SK-N-DZ (cell line): ENCODE measurements around the gene CHST15.
A peak's percentile ranks its signal among the peaks of the same experiment; 100 is the strongest.

Experiments
- DNase-seq: peaks from one replicate; pipeline ENCODE4 v3.0.0-alpha.2; 2015; ENCODE audit warnings: low spot score

CHST15 gene

GRCh38 chr10:124083047-124083739 is 10.2 kb downstream of the CHST15 start:
- DNase-seq, result no peak

- DNase-seq, result no peak
Observed at GRCh38 chr10:124082555-124082954, 10.8 kb downstream of the CHST15 start.

DNA sequence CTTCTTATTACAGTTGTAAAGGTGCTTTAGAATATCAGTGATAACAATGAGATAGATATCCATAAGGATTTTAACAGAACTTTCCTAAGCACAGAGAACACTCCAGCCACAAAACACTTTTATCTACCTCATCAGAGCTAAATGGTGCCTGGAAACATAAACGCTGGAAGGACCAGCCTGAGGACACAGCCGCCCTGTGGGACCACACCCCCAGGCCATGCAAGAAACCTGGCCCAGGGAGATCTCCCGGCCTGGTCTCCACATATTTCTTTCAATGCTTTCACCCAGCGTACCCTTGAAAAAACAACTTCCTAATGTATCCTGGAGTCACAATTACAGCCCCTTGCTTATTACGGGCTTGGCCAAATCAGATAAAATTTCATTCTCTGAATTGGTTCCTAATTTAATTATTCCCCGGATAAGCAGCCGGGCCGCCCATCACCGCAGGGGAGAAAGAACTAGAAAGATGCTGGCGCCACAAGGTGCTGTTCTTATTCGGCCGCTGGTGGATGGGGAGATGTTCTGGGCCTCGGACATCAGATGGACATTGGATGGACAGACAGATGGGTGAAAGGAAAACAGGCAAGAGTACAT is 11.8 kb downstream of the CHST15 start:
- peak; percentile 94 for DNase-seq

DNA sequence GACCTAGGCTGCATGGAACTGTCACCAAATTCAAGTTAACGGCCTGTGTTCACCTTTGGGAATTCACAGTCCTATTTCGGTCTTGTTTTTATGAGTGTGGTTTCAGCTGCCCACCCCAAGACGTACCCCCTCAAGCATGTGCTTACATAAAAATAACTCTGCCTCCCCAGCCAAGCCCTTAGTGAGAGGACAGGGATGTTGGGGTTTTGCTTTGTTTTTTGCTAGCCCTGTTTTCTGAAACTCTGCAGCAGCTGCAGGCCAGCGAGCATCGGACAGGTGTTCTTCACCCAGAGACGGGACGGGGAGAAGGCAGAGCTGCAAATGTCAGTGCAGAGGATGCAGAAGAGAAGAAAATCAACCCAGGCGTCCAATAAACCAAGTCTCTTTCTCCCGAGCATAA is 13.5 kb downstream of the CHST15 start:
- no peak for DNase-seq

DNA sequence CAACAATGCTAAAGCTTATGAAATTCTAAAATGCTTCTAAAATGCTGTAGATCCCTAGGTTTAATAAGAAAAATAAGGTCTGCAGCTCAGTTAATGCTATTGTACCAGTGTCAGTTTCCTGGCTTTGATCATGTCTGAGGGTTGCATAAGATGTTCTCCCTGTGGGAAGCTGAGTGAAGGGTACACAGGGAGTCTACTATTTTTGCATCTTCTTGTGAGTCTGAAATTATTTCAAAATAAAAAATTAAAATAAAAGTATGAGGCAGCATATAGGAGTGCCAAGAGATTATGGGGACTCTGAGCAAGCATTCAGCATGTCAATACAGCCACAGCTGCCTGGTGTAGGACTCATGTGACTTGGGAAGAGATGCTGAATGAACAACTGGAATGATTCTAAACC is 14.7 kb downstream of the CHST15 start:
- DNase-seq, result no peak

DNA sequence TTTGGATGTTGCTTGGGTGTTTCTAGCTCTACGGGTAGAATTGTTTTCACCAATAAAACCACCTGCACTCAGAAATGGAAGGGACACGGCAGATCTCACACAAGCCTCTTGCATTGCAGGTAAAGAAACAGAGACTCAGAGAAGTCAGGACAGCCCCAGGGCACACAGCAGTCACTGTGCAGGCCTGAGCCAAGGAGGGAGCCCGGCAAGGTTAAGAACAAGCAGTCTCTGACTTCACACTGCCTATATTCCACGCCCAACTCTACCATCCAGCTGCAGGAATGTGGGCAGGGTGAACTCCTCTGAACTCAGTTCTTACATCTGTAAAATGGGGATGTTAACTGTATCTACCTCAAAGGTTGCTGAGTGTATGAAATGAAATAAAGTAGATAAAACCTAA is 15.4 kb downstream of the CHST15 start:
- DNase-seq, result no peak

DNA sequence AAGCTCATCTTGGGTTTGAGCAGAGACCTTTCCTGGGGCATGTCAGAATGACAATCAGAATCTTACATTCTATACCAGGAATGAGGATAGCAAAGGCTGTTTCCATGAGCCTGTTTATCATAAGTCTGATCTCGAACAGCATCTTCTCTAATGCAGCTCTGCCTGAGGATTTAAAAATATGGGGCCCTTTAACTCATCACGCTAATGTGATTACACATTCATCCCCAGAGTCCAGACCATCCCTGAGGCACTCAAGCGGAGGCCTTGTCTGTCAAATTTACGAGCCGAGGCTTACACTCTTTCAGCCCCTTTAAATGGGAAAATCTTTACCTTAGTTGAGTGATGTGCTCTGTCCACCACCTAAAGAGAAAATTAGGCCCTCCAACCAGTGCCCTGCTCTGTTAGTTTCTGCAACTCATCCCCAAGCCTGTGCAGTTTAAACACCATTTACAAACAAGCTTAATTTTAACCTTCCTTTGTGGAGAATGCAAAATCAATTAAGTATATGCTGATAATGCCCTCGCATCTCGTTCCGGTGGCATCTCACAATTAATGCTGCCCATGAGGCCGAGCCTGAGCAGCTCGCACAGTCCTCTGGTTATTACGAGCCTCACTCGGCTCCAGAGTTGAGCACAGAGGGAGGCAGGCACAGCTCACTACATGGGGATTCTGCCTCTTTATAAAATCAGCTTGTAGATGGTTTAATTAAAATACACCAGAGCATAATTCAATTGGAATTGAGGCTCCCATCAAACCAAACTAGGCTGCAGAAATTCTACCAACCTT is 16.0 kb downstream of the CHST15 start:
- peak; percentile 99 for DNase-seq

DNA sequence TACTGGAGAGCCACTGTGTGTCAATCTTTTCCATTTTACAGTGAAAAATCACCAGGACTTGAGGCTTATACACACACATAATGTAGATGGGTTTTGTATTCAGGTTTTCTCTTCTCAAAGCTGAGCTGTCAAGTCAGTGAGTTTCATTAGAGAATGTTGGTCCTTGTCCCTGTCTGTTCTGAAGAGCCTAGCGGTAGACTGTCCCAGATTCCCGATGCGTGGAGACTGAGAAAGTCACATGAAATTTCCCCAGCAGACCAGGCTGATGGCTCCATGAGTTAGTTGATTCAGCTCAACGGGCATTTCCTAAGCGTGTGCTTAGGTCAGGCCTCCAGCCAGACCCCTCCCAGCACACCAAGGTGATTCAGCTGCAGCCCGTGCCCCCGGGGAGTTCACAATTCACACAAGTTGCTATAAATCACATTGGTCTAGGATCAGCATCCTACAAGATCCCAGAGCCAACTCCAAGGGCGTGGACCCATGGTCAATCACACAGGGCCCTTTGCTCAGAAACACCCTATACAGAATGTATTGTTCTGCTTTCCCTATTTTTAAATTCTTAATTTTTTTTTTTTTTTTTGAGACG is 17.2 kb downstream of the CHST15 start:
- peak; percentile 72 for DNase-seq

- no peak for DNase-seq
Observed at GRCh38 chr10:124075231-124075955, 18.0 kb downstream of the CHST15 start.

GRCh38 chr10:124074501-124075109 is 18.8 kb downstream of the CHST15 start:
- no peak for DNase-seq

DNA sequence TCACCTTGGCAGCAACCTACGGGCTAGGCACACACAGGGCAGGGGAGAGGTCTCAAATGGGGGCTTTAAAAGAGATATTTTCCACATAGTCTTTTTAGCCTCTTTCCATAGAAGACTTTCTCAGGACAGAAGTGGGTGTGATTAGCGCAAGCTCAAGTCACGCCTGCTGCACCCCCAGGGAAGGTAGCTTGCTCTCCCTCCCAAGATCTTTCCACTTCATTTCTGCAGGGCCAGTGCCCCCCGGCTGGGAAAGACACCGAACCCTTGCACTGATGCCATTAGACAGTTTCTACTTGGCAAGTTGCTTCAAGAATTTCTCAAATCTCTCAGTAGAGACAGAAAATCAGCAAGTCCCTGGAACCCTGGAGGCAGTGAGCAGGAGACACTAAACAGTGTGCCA is 19.4 kb downstream of the CHST15 start:
- no peak for DNase-seq

GRCh38 chr10:124072541-124072940 is 20.9 kb downstream of the CHST15 start:
- DNase-seq, result no peak

- no peak for DNase-seq
Observed at GRCh38 chr10:124072106-124072505, 21.3 kb downstream of the CHST15 start.

DNA sequence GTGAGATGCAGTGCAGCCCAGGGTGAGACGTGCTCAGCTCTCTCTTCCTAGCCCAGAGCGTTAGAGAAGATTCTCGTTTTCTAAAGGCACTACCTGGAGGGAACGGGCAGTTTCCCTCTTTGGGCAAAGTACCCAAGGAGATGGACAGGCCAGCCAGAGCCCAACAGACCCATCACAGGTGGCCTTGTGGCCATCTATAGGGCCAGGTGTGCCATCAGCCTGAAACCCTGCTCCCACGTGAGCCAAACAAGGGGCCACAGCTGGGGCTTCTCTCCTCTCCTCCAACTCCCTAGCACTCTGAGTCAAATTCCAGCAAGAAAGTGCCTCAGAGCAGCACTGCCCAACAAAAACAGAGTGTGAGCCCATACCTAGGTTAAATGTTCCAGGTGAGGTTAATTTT is 22.3 kb downstream of the CHST15 start:
- no peak for DNase-seq

DNA sequence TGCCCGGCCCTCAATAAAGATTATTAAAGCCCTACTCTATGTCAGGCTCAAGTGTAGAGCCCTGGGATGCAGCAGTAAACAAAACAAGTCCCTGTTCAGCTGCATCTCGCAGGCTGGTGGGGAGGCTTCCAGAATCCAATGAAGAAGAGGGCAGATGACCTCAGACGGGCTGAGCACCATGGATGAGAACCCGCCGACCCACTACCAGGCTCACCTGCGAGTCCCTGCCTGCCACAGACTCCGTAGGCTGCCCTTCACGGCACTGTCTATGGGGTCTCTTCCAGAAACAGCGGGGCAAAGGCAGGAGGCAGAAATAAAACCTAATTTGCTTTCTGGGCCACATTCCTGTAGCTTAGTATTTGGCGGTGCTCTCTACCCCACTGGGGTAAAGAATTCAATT is 22.7 kb downstream of the CHST15 start:
- DNase-seq, result no peak

- DNase-seq, result no peak
Observed at GRCh38 chr10:124069341-124070264, 23.8 kb downstream of the CHST15 start.

GRCh38 chr10:124068929-124069328 is 24.5 kb downstream of the CHST15 start:
- no peak for DNase-seq

- DNase-seq, result no peak
Observed at GRCh38 chr10:124067825-124068400, 25.5 kb downstream of the CHST15 start.

- DNase-seq, result no peak
Observed at GRCh38 chr10:124066781-124067714, 26.4 kb downstream of the CHST15 start.
